Spleen (tissue), 7 donors: Measurements from ENCODE around the gene TDP2.

Source experiments
- POLR2AphosphoS5 ChIP-seq, 3 donors: sonication (generic); formaldehyde crosslinking; IDR thresholded peaks; one replicate each; pipeline ENCODE4 v1.5.1; 2017; ENCODE audit warnings: antibody characterized with exemption in 3 of 3
- TF ChIP-seq, protein P1 (sequence below), 11 experiments: fragments of 200-600 bp in 7 of 11; fragments of 450-650 bp in 4 of 11; sonication (generic) in 4 of 11; IDR thresholded peaks in 8 of 11; conservative IDR thresholded peaks in 3 of 11; 1 replicate in 7 of 11; 2 replicates in 4 of 11; pipeline versions ENCODE4 v1.4.0 to v1.8.0; 2016 to 2021; ENCODE audit warnings: antibody characterized with exemption in 11 of 11, inconsistent platforms in 4 of 11, mild to moderate bottlenecking in 1 of 11
- donor health status: DM: no; HTN: no; CAD: no; lungs with moderate emphysema.
- donor health status: DM: no; HTN: no; CAD: no.
- donor health status: DM: no; HTN: no; CAD: no.

DNA sequence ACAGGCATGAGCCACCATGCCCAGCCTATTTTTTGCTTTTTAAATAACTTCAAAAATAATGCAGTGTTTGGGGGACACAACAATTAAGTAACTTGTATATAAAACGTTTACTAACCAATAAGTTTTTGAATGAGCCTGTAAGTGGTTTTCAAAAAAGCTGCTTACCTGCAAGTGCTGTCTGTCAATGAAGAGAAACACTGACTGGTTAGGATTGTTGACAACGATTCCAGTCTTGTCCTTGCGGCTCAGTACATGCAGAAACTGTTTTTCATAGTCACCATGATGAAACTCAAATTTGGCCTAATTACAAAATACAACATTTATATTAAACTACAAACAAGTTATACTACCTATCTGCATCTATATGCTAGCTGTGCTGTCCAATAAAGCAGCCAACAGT, 41.9 kb upstream of the TDP2 start:
- TF ChIP-seq, protein P1, sequence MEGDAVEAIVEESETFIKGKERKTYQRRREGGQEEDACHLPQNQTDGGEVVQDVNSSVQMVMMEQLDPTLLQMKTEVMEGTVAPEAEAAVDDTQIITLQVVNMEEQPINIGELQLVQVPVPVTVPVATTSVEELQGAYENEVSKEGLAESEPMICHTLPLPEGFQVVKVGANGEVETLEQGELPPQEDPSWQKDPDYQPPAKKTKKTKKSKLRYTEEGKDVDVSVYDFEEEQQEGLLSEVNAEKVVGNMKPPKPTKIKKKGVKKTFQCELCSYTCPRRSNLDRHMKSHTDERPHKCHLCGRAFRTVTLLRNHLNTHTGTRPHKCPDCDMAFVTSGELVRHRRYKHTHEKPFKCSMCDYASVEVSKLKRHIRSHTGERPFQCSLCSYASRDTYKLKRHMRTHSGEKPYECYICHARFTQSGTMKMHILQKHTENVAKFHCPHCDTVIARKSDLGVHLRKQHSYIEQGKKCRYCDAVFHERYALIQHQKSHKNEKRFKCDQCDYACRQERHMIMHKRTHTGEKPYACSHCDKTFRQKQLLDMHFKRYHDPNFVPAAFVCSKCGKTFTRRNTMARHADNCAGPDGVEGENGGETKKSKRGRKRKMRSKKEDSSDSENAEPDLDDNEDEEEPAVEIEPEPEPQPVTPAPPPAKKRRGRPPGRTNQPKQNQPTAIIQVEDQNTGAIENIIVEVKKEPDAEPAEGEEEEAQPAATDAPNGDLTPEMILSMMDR (IDR thresholded peaks at IDR 0.05 in 8 of 11, conservative IDR thresholded peaks at IDR 0.05 in 3 of 11) = no peak
- TF ChIP-seq POLR2AphosphoS5 (IDR thresholded peaks at IDR 0.05) = no peak
